Pancreas (tissue), 10 donors: ENCODE results near the gene CYP1A1. TPM values are rescaled to one million over a fixed set of nuclear protein-coding genes. Genes with fewer than 3 reads are reported as not detected.
A peak's percentile ranks its signal among the peaks of the same experiment; 100 is the strongest.

Source experiments
- ATAC-seq, 4 donors: fragments of 200-7000 bp; cut with Tn5 transposase; one replicate each; pipeline versions ENCODE4 v1.8.0 to v1.9.1; 2020; ENCODE audit warnings: mild to moderate bottlenecking in 4 of 4, moderate library complexity in 4 of 4
- DNase-seq, 6 donors: peaks; one replicate each; pipeline ENCODE4 v3.0.0-alpha.2; 2020
- FAIRE-seq: peaks from 2 replicates; lab custom pipeline; 2012; peaks lifted over from hg19 to GRCh38; lab: Jason Lieb, UNC
- H3K27ac ChIP-seq, 4 donors: fragments of 200-600 bp; sonication (generic); 1 replicate in 3 of 4; 2 replicates in 1 of 4; pipeline versions ENCODE4 v1.5.0 to v1.8.0; 2020
- H3K27me3 ChIP-seq, 4 donors: fragments of 200-600 bp; one replicate each; pipeline ENCODE4 v1.8.0; 2021
- H3K36me3 ChIP-seq, 3 donors: fragments of 200-600 bp; sonication (generic) in 1 of 3; one replicate each; pipeline versions ENCODE4 v1.5.0 to v1.8.0; 2020 to 2021
- H3K4me1 ChIP-seq, 3 donors: fragments of 200-600 bp; one replicate each; pipeline ENCODE4 v1.8.0; 2021
- H3K4me3 ChIP-seq, 4 donors: fragments of 200-600 bp; sonication (generic) in 2 of 4; one replicate each; pipeline versions ENCODE4 v1.5.0 to v1.8.0; 2020 to 2021
- H3K9me3 ChIP-seq, 4 donors: fragments of 200-600 bp; one replicate each; pipeline ENCODE4 v1.8.0; 2021
- CTCF ChIP-seq, 4 donors: fragments of 200-600 bp; sonication (generic) in 3 of 4; IDR thresholded peaks; one replicate each; pipeline versions ENCODE4 v1.5.0 to v1.8.0; 2021; ENCODE audit warnings: antibody characterized with exemption in 4 of 4
- WGBS, 2 donors: extraction: QIAGEN DNeasy Blood & Tissue Kit; methylation state at CpG; one replicate each; pipeline ENCODE4 v1.1.7; 2013; 5-methylcytosine and 5-hydroxymethylcytosine counted together
- intact Hi-C, 3 donors: fragments of 100-400 bp; cut with DNase I; formaldehyde crosslinking; loops; one replicate each; pipeline versions ENCODE4 v1.11.1 to v1.14.2; 2022
- polyA plus RNA-seq, 2 donors: library from polyadenylated mRNA; stranded (reverse); fragments of 200-250 nt; gene quantifications; one replicate each; pipeline ENCODE4 v1.2.3, GENCODE V29; 2013
- total RNA-seq, 6 donors: library from RNA; stranded (reverse); fragmentation: NEBNext Ultra II Directional in 4 of 6; extraction: Animal tissue kit (Norgen Biotek cat#: 25700) in 4 of 6; gene quantifications; one replicate each; pipeline versions ENCODE4 v1.2.1 to v1.2.4, GENCODE V29; 2021 to 2023
- donor health status: healthy with polysubstance abuse.
- donor health status: DM: no; HTN: no; CAD: no; lungs with moderate emphysema.
- donor health status: DM: no; HTN: no; CAD: no.
- donor health status: control.
- donor health status: control.
- donor health status: Bipolar disorder and iron deficiency.
- donor health status: DM: yes; HTN: yes; CAD: no.
- donor health status: DM: no; HTN: no; CAD: no.
- donor health status: DM: no; HTN: no; CAD: no.
- donor health status: DM: yes; HTN: yes; CAD: no.

Gene CYP1A1
- total and polyA plus RNA-seq, 8 donors = 0.12 to 1.1 (median 0.19) TPM; not detected in 3

GRCh38 chr15:74769463-74770025, 44.2 kb upstream of the CYP1A1 start:
- WGBS, 2 donors = 46 to 47% methylated on average over 7 of the region's 7 CpGs
- no peak for FAIRE-seq
- H3K27me3 ChIP-seq = no peaks in the 10 kb centered on the region
- H3K4me3 ChIP-seq = no peak overlapping the region
- no peak overlapping the region for H3K27ac ChIP-seq
- no peaks in the 10 kb centered on the region for H3K4me1 ChIP-seq
- intact Hi-C loops = loop anchor here (2.0 to 10.0 kb wide), 4 partner anchors 135 to 183 kb away; no protein-coding TSS in a partner anchor
- no peaks in the 10 kb centered on the region for H3K9me3 ChIP-seq
- ATAC-seq = no peak
- TF ChIP-seq CTCF (IDR thresholded peaks at IDR 0.05) = no peak
- no peaks in the 10 kb centered on the region for H3K36me3 ChIP-seq
- DNase-seq = no peak

DNA sequence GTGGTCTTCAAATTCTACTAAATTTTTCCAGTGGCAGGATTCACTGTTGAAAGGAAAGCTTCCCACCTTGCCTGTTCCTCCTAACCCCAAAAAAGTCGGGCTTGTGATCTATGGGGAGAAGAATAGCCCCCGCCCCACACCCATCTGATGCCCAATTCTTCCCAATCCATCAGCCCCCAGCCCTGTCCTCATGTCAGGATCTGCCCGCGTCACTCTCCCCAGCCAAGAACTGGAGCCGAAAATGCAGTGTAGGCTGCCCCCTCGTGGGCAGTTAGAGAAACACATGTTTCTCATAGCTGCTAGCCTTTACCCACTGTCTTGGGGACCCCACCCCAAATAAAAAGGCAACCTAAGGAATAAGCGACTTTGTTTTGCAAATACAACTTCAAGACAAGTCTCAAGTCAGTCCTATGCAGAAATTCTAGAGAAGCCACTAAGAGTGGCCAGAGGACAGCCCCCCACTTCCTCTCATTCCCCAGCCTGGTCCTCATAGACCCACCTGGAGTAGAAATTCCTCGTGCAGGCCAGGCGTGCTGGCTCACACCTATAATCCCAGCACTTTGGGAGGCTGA, 43.5 kb upstream of the CYP1A1 start:
- H3K4me1 ChIP-seq = no peaks in the 10 kb centered on the region
- no peaks in the 10 kb centered on the region for H3K27me3 ChIP-seq
- no peaks in the 10 kb centered on the region for H3K36me3 ChIP-seq
- ATAC-seq (peak; percentile 54 to 79 (median 78)), FAIRE-seq (no peak), DNase-seq (peak in 4 of 6 donors; percentile 39 to 81 (median 68))
- intact Hi-C loops = loop anchor here in 2 of 3 donors (2.0 to 5.0 kb wide), 2 partner anchors 134 to 137 kb away; no protein-coding TSS in a partner anchor
- TF ChIP-seq CTCF (IDR thresholded peaks at IDR 0.05) = peak; percentile 51 to 85 (median 74)
- H3K4me3 ChIP-seq = no peak overlapping the region
- H3K9me3 ChIP-seq = no peaks in the 10 kb centered on the region
- WGBS, 2 donors = 1 to 3% methylated on average over 9 of the region's 9 CpGs
- H3K27ac ChIP-seq = no peak overlapping the region

GRCh38 chr15:74768099-74768770, 42.9 kb upstream of the CYP1A1 start:
- Histone ChIP-seq H3K4me1 (no peaks in the 10 kb centered on the region), H3K4me3 (no peak overlapping the region), H3K9me3 (no peaks in the 10 kb centered on the region), H3K27ac (no peak overlapping the region), H3K36me3 (no peaks in the 10 kb centered on the region), H3K27me3 (no peaks in the 10 kb centered on the region)
- no peak for TF ChIP-seq CTCF (IDR thresholded peaks at IDR 0.05)
- ATAC-seq (no peak), FAIRE-seq (no peak), DNase-seq (no peak)
- 24 to 25% methylated on average over 15 of the region's 15 CpGs for WGBS, 2 donors
- intact Hi-C loops = loop anchor here in 2 of 3 donors (2.0 to 5.0 kb wide), 2 partner anchors 133 to 136 kb away; no protein-coding TSS in a partner anchor

DNA sequence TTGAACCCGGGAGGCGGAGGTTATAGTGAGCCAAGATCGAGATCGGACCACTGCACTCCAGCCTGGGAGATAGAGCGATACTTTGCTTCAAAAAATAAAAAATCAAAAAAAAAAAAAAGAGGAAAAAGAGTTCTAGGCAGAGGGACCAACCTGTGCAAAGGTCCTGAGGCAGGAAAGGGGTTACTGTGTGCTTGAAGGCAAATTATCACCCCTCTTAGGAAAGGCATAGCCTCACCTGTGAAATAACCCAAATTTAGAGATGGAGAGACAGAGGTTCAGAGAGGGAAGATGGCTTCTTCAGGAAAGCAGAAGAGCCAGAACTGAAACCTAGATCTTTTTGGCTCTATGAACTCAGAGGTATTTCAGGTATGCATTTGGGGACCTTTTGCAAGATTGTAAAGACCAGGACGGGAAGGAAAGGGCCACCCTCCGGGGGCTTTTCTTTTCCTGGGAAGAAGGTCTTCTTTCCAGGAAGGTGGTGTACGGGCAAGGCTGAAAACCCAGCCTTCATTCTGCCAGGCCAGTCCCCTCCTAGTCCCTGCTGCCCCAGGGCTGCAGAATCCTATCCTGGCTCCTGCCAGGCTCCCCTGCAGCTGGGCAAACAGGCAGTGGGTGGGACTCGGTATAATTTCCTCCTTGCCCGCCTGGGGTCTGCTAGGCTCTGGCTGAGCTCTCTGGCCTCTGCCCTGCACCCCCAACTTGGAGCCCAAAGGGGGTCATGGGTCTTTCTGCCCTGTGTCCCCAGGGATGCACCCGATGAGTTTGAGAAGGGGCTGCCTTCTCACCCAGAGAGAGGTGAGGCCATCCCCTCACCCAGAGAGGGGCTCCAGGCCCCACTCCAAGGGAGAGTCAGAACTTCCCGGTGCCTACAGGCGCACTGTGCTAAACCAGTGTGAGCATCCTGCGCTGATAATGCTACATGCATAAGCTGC, 42.1 kb upstream of the CYP1A1 start:
- peak in 1 of 6 donors; percentile 48 for DNase-seq
- WGBS, 2 donors = 57 to 69% methylated on average over 14 of the region's 14 CpGs
- ATAC-seq = no peak
- Histone ChIP-seq H3K9me3 (no peaks in the 10 kb centered on the region), H3K36me3 (no peaks in the 10 kb centered on the region), H3K4me3 (no peak overlapping the region), H3K27me3 (no peaks in the 10 kb centered on the region), H3K4me1 (no peaks in the 10 kb centered on the region), H3K27ac (no peak overlapping the region)
- no peak for FAIRE-seq
- TF ChIP-seq CTCF (IDR thresholded peaks at IDR 0.05) = no peak
- intact Hi-C loops = loop anchor here in 2 of 3 donors (2.0 to 5.0 kb wide), 2 partner anchors 133 to 135 kb away; no protein-coding TSS in a partner anchor
